NOMO-1 (cell line): ENCODE data around the gene ADH7.

ENCODE experiments used
- DNase-seq, 2 experiments: peaks; one replicate each; lab custom pipeline; 2025; ENCODE audit not compliant: unreplicated experiment in 2 of 2; lab: John Stamatoyannopoulos, UW

The ADH7 gene

DNA sequence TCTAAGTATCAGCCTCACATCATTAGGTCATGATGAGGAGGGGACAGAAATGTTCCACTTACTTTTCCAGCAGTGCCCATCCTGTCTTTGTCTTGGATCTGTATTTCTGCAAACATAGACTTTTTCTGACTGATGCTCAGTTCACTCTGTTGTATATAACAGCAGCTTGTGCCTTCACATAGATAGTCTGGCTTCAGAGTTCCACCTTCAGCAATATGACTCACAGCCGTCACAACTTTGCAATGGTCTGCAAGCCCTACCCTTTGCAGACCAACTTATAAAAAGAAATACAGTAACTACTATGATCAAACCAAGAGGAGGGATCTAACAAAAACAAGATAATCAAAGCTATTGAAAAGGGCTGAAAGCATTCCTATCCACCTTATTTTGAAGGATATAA lies at the start of gene ADH7:
Gene ADH7, minus strand, starts transcription at position 189 of the 400 bp plus-strand sequence. Its CDS starts 109 bp downstream, at position 80.
- no peak for DNase-seq

- DNase-seq: no peak
Observed at GRCh38 chr4:99483636-99484035, 48.5 kb upstream of the ADH7 start.

DNA sequence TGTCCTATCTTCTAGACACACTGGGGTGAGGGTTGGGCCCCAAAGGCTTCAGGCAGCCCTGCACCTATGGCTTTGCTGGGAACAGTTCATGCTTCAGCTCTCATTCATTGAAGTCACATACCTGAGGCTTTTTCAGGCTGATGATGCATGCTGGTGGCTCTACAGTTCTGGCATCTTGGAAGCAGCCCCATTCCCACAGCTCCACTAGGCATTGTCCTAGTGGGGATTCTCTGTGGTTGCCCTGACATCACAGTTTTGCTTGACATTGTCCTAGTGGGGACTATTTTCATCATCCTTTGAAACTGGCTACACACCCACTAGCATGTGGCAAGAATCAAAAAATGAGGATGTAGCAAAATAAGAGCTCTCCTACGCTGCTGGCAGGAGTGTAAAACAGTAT lies 38.0 kb upstream of the ADH7 start:
- no peak for DNase-seq

- DNase-seq: no peak
Observed at GRCh38 chr4:99471896-99472295, 36.8 kb upstream of the ADH7 start.

GRCh38 chr4:99471349-99471748 lies 36.2 kb upstream of the ADH7 start:
- DNase-seq: no peak

GRCh38 chr4:99468889-99469288 lies 33.7 kb upstream of the ADH7 start:
- DNase-seq: no peak

DNA sequence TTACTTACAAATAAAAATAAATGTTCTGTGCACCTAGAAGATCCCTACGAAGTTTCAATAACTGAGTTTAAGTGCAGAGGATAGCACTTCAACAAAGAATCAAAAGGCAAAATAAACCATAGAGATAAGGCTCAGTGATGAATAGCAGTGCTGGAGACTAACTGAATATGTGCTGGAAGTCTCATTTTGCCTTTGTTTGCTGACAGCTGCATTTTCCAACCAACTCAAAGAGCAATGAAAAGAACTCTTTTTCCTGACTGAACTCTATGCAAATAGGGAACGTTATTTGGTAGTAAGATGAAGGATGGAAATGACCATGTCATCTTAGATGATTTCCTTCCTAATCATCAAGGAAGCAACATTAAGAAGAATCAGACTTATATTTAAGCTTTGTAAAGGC lies 32.7 kb upstream of the ADH7 start:
- no peak for DNase-seq

- no peak for DNase-seq
Observed at GRCh38 chr4:99463566-99463965, 28.4 kb upstream of the ADH7 start.

- DNase-seq: peak; percentile 2 to 42
Observed at GRCh38 chr4:99462875-99463464, 27.8 kb upstream of the ADH7 start.

GRCh38 chr4:99461623-99462401 lies 26.7 kb upstream of the ADH7 start:
- DNase-seq: no peak

DNA sequence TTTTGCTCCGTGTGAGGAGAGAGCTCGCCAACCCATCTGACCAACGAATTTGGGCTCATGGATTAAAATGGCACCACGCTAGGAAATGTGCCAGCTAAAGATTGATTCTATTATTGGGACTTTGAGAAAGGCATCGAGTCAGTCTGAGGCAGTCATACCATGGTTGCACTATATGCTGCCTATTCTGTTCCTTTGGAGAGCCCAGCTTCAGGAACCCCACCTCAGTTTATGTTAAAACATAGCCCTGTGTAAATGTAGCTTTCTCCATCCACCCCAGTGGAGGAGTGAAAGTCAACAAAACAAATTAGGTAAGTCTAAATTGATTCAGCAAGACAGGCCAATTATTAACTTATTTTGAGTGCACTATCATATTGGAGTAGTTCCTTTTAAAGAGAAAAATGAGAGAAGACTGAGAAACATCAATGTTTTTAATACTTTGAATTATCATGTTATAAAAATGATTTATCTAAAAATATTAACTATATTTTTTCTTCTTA lies 24.5 kb upstream of the ADH7 start:
- no peak for DNase-seq

- DNase-seq: no peak
Observed at GRCh38 chr4:99458911-99459447, 23.8 kb upstream of the ADH7 start.

DNA sequence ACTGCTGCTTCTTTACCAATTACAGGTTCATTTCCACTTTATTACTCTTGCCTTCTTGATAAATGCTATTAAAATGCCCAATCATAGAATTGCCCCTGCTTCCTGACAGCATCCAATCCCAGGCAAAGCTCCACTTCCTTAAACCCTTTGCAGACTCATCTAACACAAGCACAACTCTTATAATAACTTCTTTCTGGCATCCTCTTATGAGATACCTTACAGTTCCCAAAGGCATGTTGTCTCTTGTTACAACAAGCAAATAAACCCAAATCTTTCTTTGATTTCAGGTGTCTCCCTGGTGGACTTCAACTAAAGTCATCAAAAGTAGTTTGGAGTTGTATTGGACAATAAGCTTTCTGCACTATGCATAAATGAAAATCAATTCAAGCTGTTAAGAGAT lies 22.5 kb upstream of the ADH7 start:
- DNase-seq: no peak

- no peak for DNase-seq
Observed at GRCh38 chr4:99457270-99457669, 22.1 kb upstream of the ADH7 start.

GRCh38 chr4:99447513-99447912 lies 12.4 kb upstream of the ADH7 start:
- DNase-seq: no peak

GRCh38 chr4:99447079-99447478 lies 11.9 kb upstream of the ADH7 start:
- peak in 1 of 2 experiments; percentile 36 for DNase-seq

DNA sequence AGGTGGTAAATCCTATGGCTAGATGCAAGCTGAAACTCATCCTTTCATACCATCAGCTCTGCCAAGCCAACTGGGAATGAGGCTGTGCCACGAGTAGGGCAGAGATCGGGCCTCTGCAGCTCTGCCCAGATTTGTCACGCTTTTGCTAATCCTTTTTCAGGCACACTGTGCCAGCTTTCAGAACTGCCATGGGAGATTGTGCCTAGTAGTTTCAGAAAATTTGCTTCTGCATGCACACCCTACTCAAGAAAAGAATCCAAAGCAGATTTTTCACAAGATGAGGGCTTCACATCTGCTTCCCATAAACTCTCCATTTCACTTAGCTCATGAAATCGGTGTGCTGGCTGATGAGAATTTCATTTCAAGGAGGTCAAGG lies 3.3 kb upstream of the ADH7 start:
- DNase-seq: no peak

GRCh38 chr4:99437723-99438404 lies 2.7 kb upstream of the ADH7 start:
- DNase-seq: no peak

GRCh38 chr4:99436976-99437722 lies 2.0 kb upstream of the ADH7 start:
- no peak for DNase-seq

DNA sequence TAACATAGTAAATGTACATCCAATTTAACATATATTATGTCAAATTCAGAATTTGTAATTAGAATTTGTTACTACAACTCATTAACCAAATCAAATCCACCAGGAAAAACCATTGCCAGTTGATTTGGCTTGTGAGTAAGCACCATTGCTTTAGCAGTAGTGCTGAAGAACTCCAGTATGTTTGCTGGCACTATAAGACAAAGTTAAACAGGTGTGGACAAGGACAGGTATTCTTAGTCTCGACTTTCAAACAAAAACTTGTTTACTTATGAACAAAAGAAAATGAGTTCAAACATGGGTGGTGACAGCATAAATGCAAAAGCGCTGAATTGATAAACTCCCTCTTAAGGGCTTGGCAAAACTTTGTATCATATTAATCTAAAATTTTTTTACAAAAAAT lies 1.3 kb upstream of the ADH7 start:
- no peak for DNase-seq

GRCh38 chr4:99430106-99430505 lies 5.0 kb downstream of the ADH7 start:
- DNase-seq: no peak
